Measurements from ENCODE around the gene MICALL2.

Gene MICALL2

DNA sequence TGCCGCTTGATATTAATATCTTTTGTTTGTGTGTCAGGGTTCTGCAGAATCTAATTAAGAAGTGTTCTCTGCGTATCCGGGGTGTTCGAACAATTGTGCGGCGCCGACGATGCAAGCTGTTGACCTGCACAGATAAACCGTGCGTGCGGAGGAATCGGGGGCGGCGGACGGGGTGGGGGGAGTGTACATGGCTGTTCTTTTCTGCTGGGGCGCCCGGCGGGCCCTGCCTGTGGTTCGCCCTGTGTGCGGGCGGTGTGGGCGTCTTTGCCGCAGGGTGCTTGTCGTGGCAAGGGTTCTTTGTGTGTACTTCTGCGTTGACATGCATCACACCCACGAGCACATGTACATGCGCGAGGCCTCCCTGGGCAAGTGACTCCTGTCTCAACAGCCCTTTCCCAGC is 47.9 kb downstream of the MICALL2 start:
- DNase-seq, result no peak

DNA sequence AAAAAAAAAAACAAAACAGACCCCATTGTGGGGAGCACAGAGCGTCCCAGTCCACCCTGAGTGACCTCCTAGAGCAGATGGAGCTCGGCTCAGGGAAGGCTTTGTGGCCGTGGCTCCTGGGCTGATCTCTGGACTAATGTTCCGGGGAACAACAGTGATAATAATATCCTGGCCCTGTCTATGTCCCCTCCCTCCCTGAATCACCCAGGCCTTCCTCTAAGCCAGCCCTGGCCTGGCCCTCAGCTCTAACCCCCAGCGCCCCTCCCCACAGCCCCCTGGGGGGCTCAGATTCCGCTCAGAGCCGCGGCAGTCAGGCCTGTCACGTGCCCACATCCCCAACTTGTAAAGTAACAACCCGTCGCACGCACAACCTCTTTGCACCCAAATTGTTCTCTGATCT is 48.3 kb downstream of the MICALL2 start:
- DNase-seq, result no peak

DNA sequence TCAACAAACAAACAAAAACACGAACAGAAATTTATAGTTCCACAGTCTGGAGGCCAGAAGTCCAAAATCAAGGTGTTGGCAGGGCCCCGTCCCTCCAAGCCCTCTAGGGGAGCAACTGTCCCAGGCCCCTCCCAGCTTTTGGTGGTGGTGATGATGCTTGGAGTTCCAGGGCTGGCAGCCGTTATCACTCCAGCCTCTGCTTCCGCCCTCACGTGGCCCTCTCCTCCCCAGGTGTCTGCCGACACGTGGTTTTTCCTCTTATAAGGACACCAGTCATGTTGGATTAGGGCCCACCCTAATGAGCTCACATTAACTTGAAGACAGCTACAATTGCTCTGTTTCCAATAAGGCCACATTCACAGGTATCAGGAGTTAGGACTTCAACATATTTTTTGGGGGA is 49.7 kb downstream of the MICALL2 start:
- DNase-seq, result no peak

DNA sequence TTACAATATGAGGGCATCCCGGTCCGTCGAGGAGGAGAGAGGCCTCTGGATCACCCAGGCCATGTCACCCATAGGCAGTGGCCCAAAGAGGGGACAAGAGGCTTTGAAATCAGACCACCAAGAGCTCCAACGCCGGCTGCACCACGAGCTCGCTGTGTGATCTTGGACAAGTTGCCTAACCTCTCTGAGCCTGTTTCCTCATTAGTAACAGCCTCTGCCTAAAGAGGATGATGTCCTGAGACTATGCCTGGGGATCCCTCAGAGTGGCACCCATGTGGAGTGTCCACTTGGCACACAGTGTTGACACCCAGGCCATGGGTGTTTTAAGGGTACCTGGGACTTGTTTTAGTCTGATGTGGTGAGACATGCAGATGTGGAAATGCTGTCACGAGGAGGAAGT is 50.8 kb downstream of the MICALL2 start:
- DNase-seq, result no peak

DNA sequence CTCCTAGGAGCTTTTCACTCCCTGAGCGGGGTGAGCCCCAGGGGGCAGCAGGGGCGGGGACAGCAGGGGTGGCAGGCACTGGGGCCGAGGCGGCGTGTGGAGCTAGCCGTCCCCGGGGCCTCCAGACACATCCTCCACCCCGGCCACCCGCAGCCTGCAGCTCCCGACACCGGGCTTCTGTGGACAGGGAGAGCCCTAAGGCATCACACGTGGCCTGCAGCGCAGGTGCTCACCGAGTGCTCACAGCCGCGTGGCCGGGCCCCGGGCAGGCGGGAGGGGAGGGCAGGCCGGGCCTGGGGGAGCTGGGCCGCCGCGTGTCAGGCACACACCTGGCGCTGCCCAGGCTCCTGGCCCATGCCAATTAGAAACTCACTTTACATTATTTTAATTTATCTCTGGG is 51.4 kb downstream of the MICALL2 start:
- DNase-seq, result no peak

DNA sequence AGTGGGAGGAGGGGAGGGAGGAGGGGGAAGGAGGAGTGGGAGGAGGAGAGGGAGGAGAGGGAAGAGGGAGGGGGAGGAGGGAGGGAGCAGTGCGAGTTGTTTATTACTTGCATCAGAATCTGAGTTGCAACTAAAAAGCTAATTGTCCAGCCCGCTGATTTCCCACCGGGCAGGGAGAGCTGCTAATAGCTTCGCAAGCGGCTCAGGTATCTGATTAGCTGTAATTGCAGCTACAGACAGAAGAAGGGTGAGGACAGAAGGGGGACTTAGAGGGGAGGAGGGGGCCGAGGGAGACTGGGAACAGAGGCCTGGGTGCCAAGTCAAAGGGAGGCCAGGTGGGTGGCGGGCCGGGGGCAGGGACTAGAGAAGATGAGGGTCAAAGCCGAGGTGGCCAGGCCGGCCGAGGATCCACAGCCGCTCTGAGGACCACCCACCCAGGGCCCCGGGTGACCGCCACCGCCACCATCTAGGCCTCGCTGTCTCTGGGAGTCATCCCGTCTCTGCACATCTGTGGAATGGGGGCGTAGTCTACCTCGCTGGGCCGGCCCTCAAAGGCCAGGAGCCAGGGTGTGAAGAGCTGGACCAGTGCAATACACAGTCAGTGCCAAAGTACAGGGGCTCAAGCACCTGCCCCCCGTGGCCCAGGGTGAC is 54.2 kb downstream of the MICALL2 start:
- DNase-seq, result no peak

DNA sequence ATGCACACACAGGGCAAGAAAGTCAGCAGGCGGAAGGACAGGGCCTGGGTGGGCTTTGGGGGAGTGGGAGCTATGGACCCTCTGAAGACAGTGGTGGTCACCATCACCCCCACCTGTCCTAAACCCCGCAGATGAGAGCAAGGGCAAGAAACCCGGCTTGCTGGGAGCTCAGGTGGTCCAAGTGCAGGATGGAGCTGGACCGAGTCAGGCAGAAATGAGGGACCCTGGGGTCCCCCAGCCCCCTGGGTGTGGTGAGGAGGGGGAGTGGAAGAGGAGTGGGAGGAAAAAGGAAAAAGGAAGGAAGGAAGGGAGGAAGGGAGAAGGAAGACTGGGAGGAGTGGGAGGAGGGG is 54.8 kb downstream of the MICALL2 start:
- DNase-seq, result no peak

DNA sequence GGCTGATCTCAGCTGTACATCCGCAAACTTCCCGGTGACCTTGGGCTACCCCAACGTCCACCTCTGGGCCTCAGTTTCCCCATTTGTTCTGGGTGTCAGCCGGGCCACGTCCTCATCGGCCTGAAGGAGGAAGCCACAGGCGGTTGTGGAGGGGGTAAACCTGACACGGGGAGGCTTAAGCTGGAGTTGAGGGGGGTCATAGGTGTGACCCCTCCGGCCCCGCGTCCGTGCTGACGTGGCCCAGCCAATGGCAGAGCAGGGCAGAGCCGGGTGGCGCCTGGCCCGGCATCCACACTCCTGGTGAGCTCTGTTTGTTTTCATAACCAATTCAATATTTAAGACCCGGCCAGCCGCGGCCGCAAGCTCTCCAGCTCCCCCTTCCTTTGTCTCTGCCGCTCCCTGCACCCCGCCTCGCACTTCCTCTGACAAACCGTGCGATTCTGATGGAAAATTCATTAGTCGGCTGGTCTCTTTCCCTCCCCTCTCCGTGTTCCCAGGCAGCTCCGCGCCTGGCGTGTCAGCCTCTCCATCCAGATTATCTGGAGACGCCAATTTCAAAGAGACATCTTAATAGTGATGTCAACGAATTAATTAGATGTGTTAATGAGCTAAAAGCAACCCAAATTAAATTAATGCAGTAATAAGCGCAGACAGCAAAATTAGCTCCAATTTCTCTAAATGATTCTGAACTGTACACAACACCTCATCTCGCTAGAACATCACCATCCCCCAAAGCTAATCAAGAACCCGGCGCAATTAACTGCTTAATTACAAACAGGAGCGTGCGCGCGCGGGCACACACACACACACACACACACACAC is 55.4 kb downstream of the MICALL2 start:
- DNase-seq, result no peak

DNA sequence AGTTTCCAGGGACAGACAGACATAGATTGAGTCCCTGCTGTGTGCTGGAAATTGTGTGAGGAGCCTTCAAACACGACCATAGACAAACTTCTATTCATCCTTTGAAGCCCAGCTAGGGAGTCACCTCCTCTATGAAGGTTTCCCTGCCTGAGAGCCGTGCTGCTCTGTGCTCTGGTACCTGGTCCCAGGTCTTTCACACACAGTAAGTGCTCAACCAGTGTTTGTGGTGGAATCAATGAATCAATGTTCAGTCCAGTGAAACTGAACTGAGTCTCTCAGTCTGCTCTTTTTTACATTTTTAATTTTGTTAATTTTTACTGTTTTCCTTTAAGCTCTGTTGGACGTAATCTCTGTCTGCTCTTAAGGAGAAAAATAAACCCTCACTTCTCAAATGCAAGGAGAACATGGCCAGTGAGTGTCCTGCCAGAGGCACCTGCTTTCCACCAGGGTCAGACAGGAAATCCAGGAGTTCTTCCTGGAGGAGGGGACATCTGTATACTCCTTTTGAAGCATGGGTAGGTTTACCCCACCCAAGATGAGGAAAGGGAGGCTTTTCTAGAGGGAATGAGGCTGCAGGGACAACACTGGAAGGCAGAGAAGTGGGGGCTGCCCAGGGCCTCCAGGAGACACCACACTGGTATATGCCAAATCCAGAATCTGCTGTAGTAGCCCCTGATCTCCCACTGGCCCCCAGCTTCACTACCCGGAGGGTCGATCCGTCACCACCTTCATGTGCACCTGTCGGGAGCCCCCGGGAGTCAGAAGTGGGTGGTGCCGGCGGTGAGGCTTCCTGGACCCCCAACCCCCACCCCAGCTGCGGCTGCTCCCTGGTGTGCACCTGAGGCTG is 56.3 kb downstream of the MICALL2 start:
- no peak for DNase-seq

DNA sequence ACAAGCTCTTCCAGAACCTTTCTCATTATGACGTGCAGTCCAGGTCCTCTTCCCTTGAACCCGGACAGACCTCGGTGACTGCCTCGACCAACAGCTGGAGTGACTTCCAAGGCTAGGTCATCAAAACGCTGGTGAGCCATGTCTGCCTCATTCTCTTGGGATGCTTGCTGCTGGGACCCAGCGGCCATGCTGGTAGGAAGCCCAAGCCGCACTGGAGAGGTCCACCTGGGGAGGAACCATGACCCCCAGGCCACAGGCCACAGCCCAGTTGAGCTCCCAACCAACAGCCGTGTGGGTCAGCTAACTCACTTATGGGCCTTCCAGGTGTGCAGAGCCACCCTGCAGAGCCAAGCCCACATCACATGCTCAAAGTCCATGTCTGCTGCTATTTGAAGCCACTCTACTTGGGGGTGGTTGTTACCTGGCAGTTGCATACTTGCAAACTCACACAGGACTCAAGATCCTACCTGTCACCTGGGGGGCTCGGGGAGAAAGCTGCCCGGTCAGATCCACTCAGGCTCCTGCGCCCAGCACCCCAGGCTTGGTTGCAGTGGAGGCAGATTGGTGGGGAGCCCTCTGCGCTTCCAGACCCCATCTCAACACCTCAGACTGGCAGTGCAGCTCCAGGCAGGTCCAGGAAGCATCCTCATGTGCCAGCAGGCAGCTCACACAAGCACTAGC is 57.0 kb downstream of the MICALL2 start:
- no peak for DNase-seq

DNA sequence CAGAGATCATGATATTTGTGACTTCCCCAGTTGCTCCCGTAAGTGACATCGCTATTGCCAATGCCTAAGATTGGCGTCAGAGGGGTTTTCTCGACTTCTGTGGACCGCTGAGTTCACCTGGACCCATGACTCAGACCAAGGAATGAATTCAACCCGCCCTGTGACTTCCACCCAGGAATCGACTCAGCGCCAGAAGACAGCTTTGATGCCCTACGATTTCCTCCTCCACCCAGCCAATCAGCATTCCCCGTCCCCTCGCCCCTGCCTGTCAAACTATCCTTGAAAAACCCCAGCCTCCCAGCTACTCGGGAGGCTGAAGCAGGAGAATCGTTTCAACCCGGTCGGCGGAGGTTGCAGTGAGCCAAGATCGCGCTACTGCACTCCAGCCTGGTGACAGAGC is 58.3 kb downstream of the MICALL2 start:
- DNase-seq, result no peak

DNA sequence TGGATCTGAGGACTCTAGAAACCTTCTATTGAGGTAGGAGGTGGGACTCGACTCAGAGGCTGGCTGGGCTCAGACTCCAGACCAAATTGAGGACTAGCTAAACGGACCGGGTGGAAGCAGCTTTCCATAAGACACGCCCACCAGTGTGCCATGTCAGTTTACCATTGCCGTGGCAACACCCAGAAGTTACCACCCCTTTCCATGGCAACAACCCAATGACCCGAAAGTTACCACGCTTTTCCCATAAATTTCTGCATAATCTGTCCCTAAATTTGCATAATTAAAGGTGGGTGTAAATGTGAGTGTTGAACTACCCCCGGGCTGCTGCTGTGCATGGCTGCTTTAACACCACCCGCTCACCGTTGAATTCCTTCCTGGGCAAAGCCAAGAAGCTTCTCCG is 58.9 kb downstream of the MICALL2 start:
- DNase-seq, result no peak

DNA sequence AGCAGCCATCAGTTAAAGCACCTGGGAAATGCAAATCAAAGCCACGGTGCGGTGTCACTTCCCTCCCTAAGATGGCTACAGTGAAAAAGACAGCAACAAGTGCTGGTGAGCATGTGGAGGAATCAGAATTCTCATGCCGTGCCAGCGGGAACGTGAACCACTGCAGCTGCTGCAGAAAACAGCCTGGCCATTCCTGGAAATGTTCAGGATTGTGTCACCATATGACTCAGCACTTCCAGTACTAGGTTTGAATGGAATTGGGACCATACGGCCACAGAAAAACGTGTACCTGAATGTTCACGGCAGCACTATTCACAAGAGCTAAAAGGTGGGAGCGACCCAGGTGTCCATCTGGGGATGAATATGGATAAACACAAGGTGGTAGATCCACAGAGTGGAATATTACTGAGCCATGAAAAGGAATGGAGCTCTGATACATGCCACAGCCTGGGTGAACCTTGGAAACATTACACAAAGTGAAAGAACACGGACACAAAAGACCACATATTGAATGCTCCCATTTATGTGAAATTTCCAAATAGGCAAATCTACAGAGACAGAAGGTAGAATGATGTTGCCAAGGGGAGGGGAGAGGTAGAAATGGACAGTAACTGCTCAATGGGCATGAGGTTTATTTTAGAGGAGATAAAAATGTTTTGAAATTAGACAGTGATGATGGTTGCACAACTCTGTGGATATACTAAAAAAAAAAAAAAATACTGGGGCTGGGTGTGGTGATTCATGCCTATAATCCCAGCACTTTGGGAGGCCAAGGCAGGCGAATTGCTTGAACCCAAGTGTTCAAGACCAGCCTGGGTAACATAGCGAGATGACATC is 61.6 kb downstream of the MICALL2 start:
- DNase-seq, result no peak

DNA sequence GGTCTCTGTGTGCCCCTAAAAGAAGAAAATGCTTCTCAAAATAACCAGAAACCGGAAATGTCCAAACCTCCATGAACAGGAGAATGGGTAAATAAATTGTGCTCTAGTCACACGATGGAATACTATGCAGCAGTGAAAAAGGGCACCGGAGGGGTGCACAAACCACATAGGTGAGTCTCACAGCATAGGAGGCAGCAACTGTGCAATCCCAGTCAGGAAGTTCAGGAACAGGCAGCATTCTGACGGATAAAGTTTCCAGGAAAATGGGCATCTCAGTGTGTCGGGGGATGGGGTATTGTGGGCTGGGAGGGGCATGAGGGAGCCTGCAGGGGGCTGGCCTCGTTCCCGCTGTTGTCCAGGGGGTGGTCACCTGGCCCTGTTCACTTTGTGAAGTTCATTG is 63.1 kb downstream of the MICALL2 start:
- DNase-seq, result no peak

DNA sequence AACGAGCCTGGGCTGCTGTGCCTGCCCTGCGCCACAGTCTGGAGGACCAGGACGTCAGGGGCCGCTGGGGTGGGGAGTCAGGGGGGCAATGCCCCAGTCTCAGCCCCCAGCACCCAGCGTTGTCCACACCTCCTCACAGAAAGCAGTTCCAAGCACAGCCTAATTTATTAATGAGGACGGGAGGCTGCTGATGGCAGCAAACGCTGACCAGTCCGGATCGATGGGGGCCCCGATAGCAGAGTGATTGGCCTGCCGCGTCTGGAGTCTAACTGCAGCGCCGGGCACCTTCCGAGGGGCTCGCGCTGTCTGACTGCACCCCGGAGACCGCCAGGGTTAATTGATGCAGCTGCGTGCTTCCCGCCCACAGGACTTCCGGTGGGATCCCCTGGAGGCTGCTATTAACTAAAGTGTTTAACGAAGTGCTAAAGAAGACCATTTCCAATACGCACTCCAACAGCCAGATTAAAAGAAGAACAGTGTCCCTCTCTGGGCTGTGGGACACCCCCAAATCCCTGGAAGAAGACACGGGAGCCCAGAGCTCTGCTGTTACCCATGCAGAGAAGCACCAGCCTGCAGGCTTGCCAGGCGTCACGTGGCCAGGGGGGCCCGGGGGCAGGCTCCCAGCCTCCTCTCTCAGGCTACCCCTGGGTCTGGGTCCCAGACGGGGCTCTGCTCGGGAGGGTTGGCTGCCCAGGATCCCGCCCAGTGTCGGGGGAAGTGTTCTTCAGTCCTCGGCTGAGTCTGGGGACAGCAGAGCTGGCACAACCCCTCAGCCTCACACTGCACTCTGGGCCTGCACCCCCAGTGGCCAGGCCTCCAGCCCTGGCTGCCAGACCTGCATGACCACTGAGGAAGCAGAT is 63.8 kb downstream of the MICALL2 start:
- DNase-seq, result no peak

DNA sequence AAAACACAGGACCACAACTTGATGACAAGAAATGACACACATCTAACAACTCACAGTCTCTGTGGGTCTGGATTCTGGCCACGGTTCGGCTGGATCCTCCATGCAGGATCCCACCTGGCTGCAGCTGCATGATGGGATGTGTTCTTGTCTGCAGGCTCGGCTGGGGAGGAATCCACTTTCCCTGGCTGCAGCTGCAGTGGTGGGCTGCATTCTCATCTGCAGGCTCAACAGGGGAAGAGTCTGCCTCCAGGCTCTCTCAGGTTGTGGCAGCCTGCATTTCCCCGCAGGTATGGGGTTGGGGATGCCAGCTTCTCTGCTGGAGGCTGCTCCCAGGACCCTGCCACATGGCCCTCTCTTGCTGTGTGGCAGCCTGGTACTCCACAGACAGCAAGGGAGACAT is 64.9 kb downstream of the MICALL2 start:
- no peak for DNase-seq

DNA sequence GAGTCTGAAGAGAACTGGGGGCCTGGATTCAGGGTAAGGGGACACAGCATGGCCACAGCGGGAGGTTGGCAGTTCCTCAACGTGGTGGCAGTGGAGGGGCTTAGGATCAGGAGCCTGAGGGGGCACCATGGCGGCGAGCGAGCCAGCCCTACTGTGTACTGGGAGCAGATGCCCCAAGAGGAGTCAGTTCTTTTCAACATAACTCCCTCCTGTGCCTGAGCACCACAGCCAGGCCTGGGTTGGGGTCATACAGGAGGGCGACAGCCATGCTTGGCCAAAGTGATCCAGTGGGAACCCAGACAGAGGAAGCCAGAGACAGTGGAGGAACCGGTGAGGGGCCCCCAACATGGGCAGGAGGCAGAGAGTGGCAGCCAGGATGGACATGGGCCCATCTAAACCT is 65.8 kb downstream of the MICALL2 start:
- no peak for DNase-seq

DNA sequence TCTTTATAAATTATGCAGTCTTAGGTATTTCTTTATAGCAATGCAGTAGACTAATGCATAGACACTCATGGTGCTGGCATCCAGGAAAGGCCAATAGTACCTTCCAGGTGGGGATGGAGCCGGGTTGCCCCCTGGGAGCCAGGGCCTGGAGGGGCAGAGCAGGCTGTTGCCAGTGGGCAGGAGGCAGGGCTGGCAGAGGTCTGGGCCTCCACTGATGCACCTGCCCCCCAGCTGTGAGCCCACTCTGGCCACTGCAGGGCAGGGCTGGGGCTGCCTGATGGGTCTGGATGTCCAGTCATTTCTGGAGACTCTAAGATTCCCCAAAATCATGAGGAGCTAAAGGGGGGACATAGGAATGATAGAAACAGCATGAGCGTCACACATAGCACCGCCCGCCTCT is 66.7 kb downstream of the MICALL2 start:
- DNase-seq, result no peak

DNA sequence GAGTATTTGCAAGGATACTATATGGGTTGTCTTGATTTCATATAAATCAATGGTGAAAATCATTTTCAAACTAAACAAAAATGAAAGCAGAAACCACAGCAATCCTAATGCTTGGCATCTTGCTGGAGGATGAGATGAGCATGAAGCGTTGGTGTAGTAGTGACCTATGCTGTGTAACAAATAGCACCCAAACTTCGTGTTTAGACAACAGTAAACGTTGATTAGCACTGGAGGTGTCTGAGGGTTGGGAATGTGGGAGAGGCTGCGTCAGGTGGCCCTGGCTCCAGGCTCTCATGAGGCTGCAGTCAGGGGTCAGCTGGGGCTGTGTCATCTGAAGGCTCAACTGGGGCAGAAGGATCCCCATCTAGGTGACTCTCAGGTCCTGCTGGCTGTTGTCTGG is 67.8 kb downstream of the MICALL2 start:
- no peak for DNase-seq

DNA sequence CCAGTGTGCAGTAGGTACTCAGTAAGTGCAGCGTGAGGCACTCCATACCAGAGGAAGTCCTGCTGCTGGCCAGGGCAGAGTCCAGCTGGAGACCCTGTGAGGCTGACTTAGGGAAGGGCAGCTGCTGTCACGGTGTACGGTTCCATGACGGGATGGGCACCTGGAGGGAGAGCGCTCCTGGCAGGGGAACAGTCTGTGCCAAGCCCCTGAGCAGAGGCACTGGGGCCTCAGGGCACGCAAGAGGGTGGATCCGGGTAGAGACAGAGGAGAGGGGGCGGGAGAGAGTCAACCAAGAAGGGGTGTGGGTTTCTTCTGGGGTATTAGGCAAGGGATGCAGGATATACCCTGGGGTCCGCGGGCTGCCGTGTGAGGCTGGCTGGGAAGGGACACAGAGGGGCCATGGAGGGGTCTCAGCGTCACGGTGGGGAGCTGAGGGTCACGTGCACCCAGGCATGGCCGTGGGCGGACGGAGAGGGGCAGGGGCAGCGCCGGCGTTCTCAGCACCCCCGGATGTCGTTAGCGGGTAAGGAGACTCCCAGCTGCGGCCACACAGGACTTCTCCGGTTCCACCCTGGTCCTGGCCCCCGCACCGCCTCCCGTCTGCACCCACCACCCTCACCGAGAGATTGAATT is 70.5 kb downstream of the MICALL2 start:
- no peak for DNase-seq

Data from effector CD8-positive, alpha-beta T cell (primary cell).